Measurements from ENCODE around the gene FTO. TPM values are rescaled to one million over a fixed set of nuclear protein-coding genes. Genes with fewer than 3 reads are reported as not detected.

FTO gene
- total and polyA plus RNA-seq, 2 of the 13 experiments (the other 11 are each of a cell fraction or from before 2014, with no cell fraction given) = 41.6 to 55.8 TPM

DNA sequence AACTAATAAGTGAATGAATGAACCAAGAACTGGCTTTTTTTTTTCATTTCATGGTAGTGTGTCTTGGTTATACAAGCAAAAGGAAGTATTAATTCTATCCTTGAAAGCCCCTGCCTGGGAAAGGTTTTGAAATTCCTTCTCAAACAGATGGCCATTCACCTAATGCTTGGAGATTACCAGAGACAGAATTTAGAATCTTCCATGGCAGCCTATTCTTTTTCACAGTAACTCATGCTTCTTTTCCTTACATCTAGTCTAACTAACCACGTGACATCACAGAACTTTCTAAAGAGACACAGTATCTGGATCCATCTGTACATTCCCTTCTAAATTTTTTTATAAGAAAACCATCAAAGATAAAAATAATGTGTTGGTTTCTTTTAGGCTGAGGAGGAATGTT, 151.6 kb downstream of the FTO start:
- CTCF ChIA-PET (ENCODE audit: low intra/inter-chr PET ratio, low total read pairs) = no interaction called here
- H3K27ac ChIP-seq (ENCODE audit: extremely low read length, insufficient read depth, low read length) = no peak overlapping the region
- no peaks in the 10 kb centered on the region for H3K27me3 ChIP-seq (ENCODE audit: control insufficient read depth in 1 of 2, insufficient read depth in 2 of 2, low read length in 2 of 2)
- no peak overlapping the region for H3K4me3 ChIP-seq (replicated peaks in 1 of 3; ENCODE audit: insufficient read depth in 1 of 3, low read depth in 2 of 3, low read length in 3 of 3)
- POLR2A ChIA-PET = no interaction called here
- no peak overlapping the region for H3K4me2 ChIP-seq (ENCODE audit: low read depth, low read length)
- H3K9ac ChIP-seq (ENCODE audit: insufficient read depth, low read depth, low read length) = no peak overlapping the region
- ATAC-seq (no peak), FAIRE-seq (no peak), DNase-seq (ENCODE audit: low spot score) (no peak)
- peaks cover 7% of the 10 kb centered on the region for H3K4me1 ChIP-seq (ENCODE audit: insufficient read depth, low read length)
- no peaks in the 10 kb centered on the region; a peak in 1 of 5 replicates for H3K36me3 ChIP-seq (replicated peaks in 1 of 2; ENCODE audit: control insufficient read depth in 1 of 2, insufficient read depth in 2 of 2, low read length in 2 of 2)
- intact Hi-C loops (cut with micrococcal nuclease; ENCODE audit: unreplicated experiment) = no loop called here
- H3K9me3 ChIP-seq (ENCODE audit: low read length) = no peaks in the 10 kb centered on the region
- in situ Hi-C loops (cut with HindIII; ENCODE audit: extremely low pct_ligation_motif_present, low pct_unique_long_range_greater_than_20kb) = no loop called here
- no peak overlapping the region for H2AFZ ChIP-seq (ENCODE audit: low read length)
- H4K20me1 ChIP-seq (ENCODE audit: insufficient read depth, low read length) = no peaks in the 10 kb centered on the region
- H3K79me2 ChIP-seq (ENCODE audit: insufficient read depth, low read length) = no peaks in the 10 kb centered on the region
- no TSS peak for BruUV-seq (replicated peaks)
- 96% methylated on average over 1 of the region's 1 CpG for WGBS (ENCODE audit: low lambda C conversion rate)
- TF ChIP-seq ZBTB44 (CRISPR knock-in tag; IDR thresholded peaks at IDR 0.05) (no peak), PRMT3 (CRISPR knock-in tag; IDR thresholded peaks at IDR 0.05; ENCODE audit: borderline replicate concordance, low read depth) (no peak), NFYC (CRISPR knock-in tag; IDR thresholded peaks at IDR 0.05) (no peak), ZFP36L1 (CRISPR knock-in tag; IDR thresholded peaks at IDR 0.05) (no peak), ZNF333 (CRISPR knock-in tag; IDR thresholded peaks at IDR 0.05; ENCODE audit: borderline replicate concordance) (no peak), ZNF580 (CRISPR knock-in tag; IDR thresholded peaks at IDR 0.05; ENCODE audit: borderline replicate concordance, low read depth) (no peak), U2AF2 (IDR thresholded peaks at IDR 0.05; ENCODE audit: low read depth, low read length) (no peak), TCF7 (IDR thresholded peaks at IDR 0.05; ENCODE audit: low read depth) (no peak), ZNF232 (CRISPR knock-in tag; IDR thresholded peaks at IDR 0.05; ENCODE audit: borderline replicate concordance) (no peak), RNF2 (conservative IDR thresholded peaks at IDR 0.05; ENCODE audit: low read depth) (no peak), ZNF747 (CRISPR knock-in tag; IDR thresholded peaks at IDR 0.05; ENCODE audit: borderline replicate concordance) (no peak), ZNF607 (CRISPR knock-in tag; IDR thresholded peaks at IDR 0.05; ENCODE audit: borderline replicate concordance) (no peak), ZNF530 (CRISPR knock-in tag; IDR thresholded peaks at IDR 0.05; ENCODE audit: low read depth) (no peak), RFX3 (CRISPR knock-in tag; IDR thresholded peaks at IDR 0.05) (no peak), RAD21 (CRISPR knock-in tag; IDR thresholded peaks at IDR 0.05) (no peak), UBTF (CRISPR knock-in tag; IDR thresholded peaks at IDR 0.05) (no peak)
- TF ChIP-seq, protein P1, sequence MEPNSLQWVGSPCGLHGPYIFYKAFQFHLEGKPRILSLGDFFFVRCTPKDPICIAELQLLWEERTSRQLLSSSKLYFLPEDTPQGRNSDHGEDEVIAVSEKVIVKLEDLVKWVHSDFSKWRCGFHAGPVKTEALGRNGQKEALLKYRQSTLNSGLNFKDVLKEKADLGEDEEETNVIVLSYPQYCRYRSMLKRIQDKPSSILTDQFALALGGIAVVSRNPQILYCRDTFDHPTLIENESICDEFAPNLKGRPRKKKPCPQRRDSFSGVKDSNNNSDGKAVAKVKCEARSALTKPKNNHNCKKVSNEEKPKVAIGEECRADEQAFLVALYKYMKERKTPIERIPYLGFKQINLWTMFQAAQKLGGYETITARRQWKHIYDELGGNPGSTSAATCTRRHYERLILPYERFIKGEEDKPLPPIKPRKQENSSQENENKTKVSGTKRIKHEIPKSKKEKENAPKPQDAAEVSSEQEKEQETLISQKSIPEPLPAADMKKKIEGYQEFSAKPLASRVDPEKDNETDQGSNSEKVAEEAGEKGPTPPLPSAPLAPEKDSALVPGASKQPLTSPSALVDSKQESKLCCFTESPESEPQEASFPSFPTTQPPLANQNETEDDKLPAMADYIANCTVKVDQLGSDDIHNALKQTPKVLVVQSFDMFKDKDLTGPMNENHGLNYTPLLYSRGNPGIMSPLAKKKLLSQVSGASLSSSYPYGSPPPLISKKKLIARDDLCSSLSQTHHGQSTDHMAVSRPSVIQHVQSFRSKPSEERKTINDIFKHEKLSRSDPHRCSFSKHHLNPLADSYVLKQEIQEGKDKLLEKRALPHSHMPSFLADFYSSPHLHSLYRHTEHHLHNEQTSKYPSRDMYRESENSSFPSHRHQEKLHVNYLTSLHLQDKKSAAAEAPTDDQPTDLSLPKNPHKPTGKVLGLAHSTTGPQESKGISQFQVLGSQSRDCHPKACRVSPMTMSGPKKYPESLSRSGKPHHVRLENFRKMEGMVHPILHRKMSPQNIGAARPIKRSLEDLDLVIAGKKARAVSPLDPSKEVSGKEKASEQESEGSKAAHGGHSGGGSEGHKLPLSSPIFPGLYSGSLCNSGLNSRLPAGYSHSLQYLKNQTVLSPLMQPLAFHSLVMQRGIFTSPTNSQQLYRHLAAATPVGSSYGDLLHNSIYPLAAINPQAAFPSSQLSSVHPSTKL (CRISPR knock-in tag; IDR thresholded peaks at IDR 0.05) = no peak
